T-helper 17 cell (primary cell): ENCODE measurements around the gene SCNN1B. TPM values are rescaled to one million over a fixed set of nuclear protein-coding genes. Genes with fewer than 3 reads are reported as not detected.
"Not testable (repeated sequence)": the region's sequence is repeated elsewhere in the genome, so short reads cannot be mapped to it uniquely, and the experiment has no call there.

Experiments used
- ATAC-seq: fragments of 150-1000 bp; cut with Tn5 transposase; 2 replicates; pipeline ENCODE4 v1.10.0; 2021; ENCODE audit warnings: mild to moderate bottlenecking, moderate library complexity
- DNase-seq, 3 donors: peaks; one replicate each; pipeline versions ENCODE4 v3.0.0 to v3.0.0-alpha.2; 2020 to 2021
- H3K9me3 ChIP-seq: one replicate; pipeline ENCODE4 v1.7.0; 2013; ENCODE audit warnings: low read length, mild to moderate bottlenecking; ENCODE audit not compliant: control insufficient read depth, poor library complexity, severe bottlenecking
- H3K27ac Mint-ChIP-seq: one replicate; pipeline ENCODE4 v1.8.0; 2022; ENCODE audit warnings: mild to moderate bottlenecking, moderate library complexity, mixed read lengths
- H3K27me3 Mint-ChIP-seq: one replicate; pipeline ENCODE4 v1.8.0; 2022; ENCODE audit warnings: mixed read lengths
- H3K36me3 Mint-ChIP-seq: one replicate; pipeline ENCODE4 v1.8.0; 2022; ENCODE audit warnings: low read depth, mixed read lengths
- H3K4me1 Mint-ChIP-seq: one replicate; pipeline ENCODE4 v1.8.0; 2022; ENCODE audit warnings: mild to moderate bottlenecking, mixed read lengths
- H3K4me3 Mint-ChIP-seq: one replicate; pipeline ENCODE4 v1.8.0; 2022; ENCODE audit warnings: mild to moderate bottlenecking, moderate library complexity, mixed read lengths
- total RNA-seq, 4 donors: library from RNA in 2 of 4; stranded (reverse) in 2 of 4; gene quantifications; one replicate each; pipeline ENCODE4 v1.2.3 and lab custom pipeline; 2022 to 2026

Gene SCNN1B
- total RNA-seq, 2 donors from 2014 or later, result not detected

- H3K27ac Mint-ChIP-seq, result no peak overlapping the region
- H3K9me3 ChIP-seq, result no peaks in the 10 kb centered on the region
- H3K36me3 Mint-ChIP-seq, result peaks cover 2% of the 10 kb centered on the region
- peaks cover 2% of the 10 kb centered on the region for H3K4me1 Mint-ChIP-seq
- H3K27me3 Mint-ChIP-seq, result peaks cover 15% of the 10 kb centered on the region
- H3K4me3 Mint-ChIP-seq, result no peak overlapping the region
- ATAC-seq, result no peak
- no peak for DNase-seq
Measured at GRCh38 chr16:23375643-23376042, 73.5 kb downstream of the SCNN1B start.

- H3K9me3 ChIP-seq, result no peaks in the 10 kb centered on the region
- ATAC-seq, result no peak
- H3K27me3 Mint-ChIP-seq, result peaks cover 13% of the 10 kb centered on the region
- H3K27ac Mint-ChIP-seq, result no peak overlapping the region
- DNase-seq, result no peak
- H3K4me3 Mint-ChIP-seq, result no peak overlapping the region
- H3K36me3 Mint-ChIP-seq, result peaks cover 2% of the 10 kb centered on the region
- peaks cover 2% of the 10 kb centered on the region for H3K4me1 Mint-ChIP-seq
Measured at GRCh38 chr16:23377071-23377931, 75.2 kb downstream of the SCNN1B start.

- Mint-ChIP-seq H3K27ac (no peak overlapping the region), H3K27me3 (peaks cover 12% of the 10 kb centered on the region), H3K4me1 (peaks cover 2% of the 10 kb centered on the region), H3K36me3 (peaks cover 2% of the 10 kb centered on the region), H3K4me3 (no peak overlapping the region)
- DNase-seq (no peak), ATAC-seq (no peak)
- no peaks in the 10 kb centered on the region for H3K9me3 ChIP-seq
Measured at GRCh38 chr16:23378256-23378655, 76.2 kb downstream of the SCNN1B start.

- Mint-ChIP-seq H3K27me3 (peaks cover 7% of the 10 kb centered on the region), H3K36me3 (no peaks in the 10 kb centered on the region), H3K4me1 (no peaks in the 10 kb centered on the region), H3K27ac (no peak overlapping the region), H3K4me3 (no peak overlapping the region)
- ATAC-seq (no peak), DNase-seq (no peak)
- H3K9me3 ChIP-seq, result no peaks in the 10 kb centered on the region
Measured at GRCh38 chr16:23378921-23379320, 76.8 kb downstream of the SCNN1B start.

- no peak for ATAC-seq
- Mint-ChIP-seq H3K4me3 (no peak overlapping the region), H3K4me1 (no peaks in the 10 kb centered on the region)
Measured at GRCh38 chr16:23379707-23380106, 77.6 kb downstream of the SCNN1B start.

GRCh38 chr16:23380501-23380951 lies 78.4 kb downstream of the SCNN1B start:
- Mint-ChIP-seq H3K27me3 (peaks cover 6% of the 10 kb centered on the region), H3K27ac (no peak overlapping the region), H3K36me3 (no peaks in the 10 kb centered on the region), H3K4me3 (no peak overlapping the region), H3K4me1 (no peaks in the 10 kb centered on the region)
- ATAC-seq, result no peak
- no peaks in the 10 kb centered on the region for H3K9me3 ChIP-seq
- DNase-seq, result no peak

More at GRCh38 chr16:23379707-23380106, 77.6 kb downstream of the SCNN1B start:
- DNase-seq, result no peak
- no peaks in the 10 kb centered on the region for H3K9me3 ChIP-seq
- Mint-ChIP-seq H3K27ac (no peak overlapping the region), H3K27me3 (peaks cover 7% of the 10 kb centered on the region), H3K36me3 (no peaks in the 10 kb centered on the region)

- H3K4me1 Mint-ChIP-seq, DNase-seq, H3K4me3 Mint-ChIP-seq, H3K27me3 Mint-ChIP-seq, H3K9me3 ChIP-seq, ATAC-seq, H3K27ac Mint-ChIP-seq, H3K36me3 Mint-ChIP-seq: not testable (repeated sequence)
Measured at GRCh38 chr16:23381702-23382101, 79.6 kb downstream of the SCNN1B start.

- Mint-ChIP-seq H3K4me1 (no peaks in the 10 kb centered on the region), H3K36me3 (no peaks in the 10 kb centered on the region), H3K27me3 (no peaks in the 10 kb centered on the region), H3K4me3 (no peak overlapping the region), H3K27ac (no peak overlapping the region)
- H3K9me3 ChIP-seq, result no peaks in the 10 kb centered on the region
- ATAC-seq, result no peak
- no peak for DNase-seq
Measured at GRCh38 chr16:23382279-23382678, 80.2 kb downstream of the SCNN1B start.

GRCh38 chr16:23383881-23384280 lies 81.8 kb downstream of the SCNN1B start:
- Mint-ChIP-seq H3K27ac (no peak overlapping the region), H3K27me3 (no peaks in the 10 kb centered on the region), H3K4me1 (no peaks in the 10 kb centered on the region), H3K4me3 (no peak overlapping the region), H3K36me3 (peaks cover 2% of the 10 kb centered on the region)
- ATAC-seq, result no peak
- H3K9me3 ChIP-seq, result no peaks in the 10 kb centered on the region
- DNase-seq, result no peak

- no peak for ATAC-seq
- H3K27ac Mint-ChIP-seq, result no peak overlapping the region
- no peaks in the 10 kb centered on the region for H3K9me3 ChIP-seq
- DNase-seq, result no peak
- H3K4me1 Mint-ChIP-seq, result no peaks in the 10 kb centered on the region
- H3K36me3 Mint-ChIP-seq, result peaks cover 6% of the 10 kb centered on the region
- no peaks in the 10 kb centered on the region for H3K27me3 Mint-ChIP-seq
- H3K4me3 Mint-ChIP-seq, result no peak overlapping the region
Measured at GRCh38 chr16:23384878-23385277, 82.8 kb downstream of the SCNN1B start.

GRCh38 chr16:23385441-23385840 lies 83.3 kb downstream of the SCNN1B start:
- no peak overlapping the region for H3K4me3 Mint-ChIP-seq
- H3K27me3 Mint-ChIP-seq, result no peaks in the 10 kb centered on the region
- ATAC-seq (no peak), DNase-seq (no peak)
- no peak overlapping the region for H3K27ac Mint-ChIP-seq
- H3K9me3 ChIP-seq, result no peaks in the 10 kb centered on the region
- H3K4me1 Mint-ChIP-seq, result no peaks in the 10 kb centered on the region
- H3K36me3 Mint-ChIP-seq, result peaks cover 6% of the 10 kb centered on the region

- Mint-ChIP-seq H3K27ac (no peak overlapping the region), H3K27me3 (no peaks in the 10 kb centered on the region), H3K4me3 (no peak overlapping the region), H3K4me1 (no peaks in the 10 kb centered on the region), H3K36me3 (peaks cover 9% of the 10 kb centered on the region)
- H3K9me3 ChIP-seq, result no peaks in the 10 kb centered on the region
- DNase-seq, result no peak
- no peak for ATAC-seq
Measured at GRCh38 chr16:23387666-23388065, 85.6 kb downstream of the SCNN1B start.

GRCh38 chr16:23388786-23389185 lies 86.7 kb downstream of the SCNN1B start:
- DNase-seq (no peak), ATAC-seq (no peak)
- H3K9me3 ChIP-seq, result no peaks in the 10 kb centered on the region
- H3K4me3 Mint-ChIP-seq, result no peak overlapping the region
- peaks cover 9% of the 10 kb centered on the region for H3K36me3 Mint-ChIP-seq
- H3K4me1 Mint-ChIP-seq, result no peaks in the 10 kb centered on the region
- no peaks in the 10 kb centered on the region for H3K27me3 Mint-ChIP-seq
- no peak overlapping the region for H3K27ac Mint-ChIP-seq

GRCh38 chr16:23389201-23389600 lies 87.1 kb downstream of the SCNN1B start:
- Mint-ChIP-seq H3K4me3 (no peak overlapping the region), H3K27me3 (no peaks in the 10 kb centered on the region), H3K4me1 (no peaks in the 10 kb centered on the region), H3K36me3 (peaks cover 10% of the 10 kb centered on the region), H3K27ac (no peak overlapping the region)
- DNase-seq (no peak), ATAC-seq (no peak)
- H3K9me3 ChIP-seq, result no peaks in the 10 kb centered on the region
